T-helper 1 cell (primary cell): ENCODE measurements around the gene NEUROG1.
"Not testable (repeated sequence)": the region's sequence is repeated elsewhere in the genome, so short reads cannot be mapped to it uniquely, and the experiment has no call there.

Experiments
- DNase-seq, 5 donors: peaks; one replicate each; pipeline ENCODE4 v3.0.0-alpha.2; 2012 to 2020

NEUROG1 gene

DNA sequence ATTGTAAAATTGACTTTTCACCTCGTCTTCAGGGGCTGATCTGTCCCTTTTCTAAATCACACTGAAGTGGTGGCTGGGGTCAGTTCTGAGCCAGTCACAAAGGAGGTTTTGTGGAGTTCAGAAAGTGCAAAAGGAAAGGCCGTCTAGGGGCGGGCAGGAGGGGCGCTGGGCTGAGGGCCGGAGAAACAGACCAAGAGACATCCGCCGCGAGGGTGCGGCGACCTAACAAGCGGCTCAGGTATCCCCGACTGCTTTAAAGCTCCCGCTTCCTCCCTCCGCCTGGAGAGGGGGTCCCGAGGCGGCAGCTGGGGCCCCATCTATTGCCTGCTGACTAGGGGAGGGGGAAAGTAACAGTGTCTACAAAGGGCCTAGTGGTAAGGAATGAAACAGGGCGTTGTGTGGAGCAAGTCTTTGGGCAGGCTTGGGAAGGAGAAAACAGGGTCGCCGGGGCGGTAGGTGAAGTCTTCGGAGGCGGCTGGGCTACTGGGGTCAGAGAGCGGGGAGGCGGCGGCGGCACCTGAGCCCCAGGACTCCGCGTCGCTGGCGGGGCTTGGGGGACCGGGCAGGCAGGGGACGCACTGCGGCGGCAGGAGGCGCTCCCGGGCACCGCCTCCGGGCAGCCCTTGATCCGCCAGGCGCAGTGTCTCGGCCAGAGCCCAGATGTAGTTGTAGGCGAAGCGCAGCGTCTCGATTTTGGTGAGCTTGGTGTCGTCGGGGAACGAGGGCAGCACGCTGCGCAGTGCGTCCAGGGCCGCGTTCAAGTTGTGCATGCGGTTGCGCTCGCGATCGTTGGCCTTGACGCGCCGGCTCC lies 950 bp downstream of the NEUROG1 start:
- DNase-seq = no peak

DNA sequence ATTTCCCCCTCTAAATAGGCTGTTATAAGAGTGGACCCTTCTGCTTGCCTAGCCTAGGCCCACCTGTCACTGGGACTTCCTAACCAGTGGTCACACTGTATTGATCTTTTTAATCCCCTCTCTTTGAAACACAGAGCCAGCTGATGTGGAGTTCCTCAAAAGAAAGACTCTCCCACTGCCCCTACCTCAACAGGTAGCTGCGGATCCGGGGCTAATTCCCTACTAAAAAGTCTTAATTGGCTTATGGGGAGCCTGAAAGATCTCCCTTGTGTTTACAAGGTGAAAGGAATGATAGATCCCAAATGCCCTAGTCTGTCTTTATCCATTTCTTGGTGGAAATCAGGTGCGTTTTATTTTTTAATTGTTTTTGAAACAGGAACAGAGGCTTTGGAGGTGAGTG lies 2.0 kb downstream of the NEUROG1 start:
- DNase-seq = no peak

DNA sequence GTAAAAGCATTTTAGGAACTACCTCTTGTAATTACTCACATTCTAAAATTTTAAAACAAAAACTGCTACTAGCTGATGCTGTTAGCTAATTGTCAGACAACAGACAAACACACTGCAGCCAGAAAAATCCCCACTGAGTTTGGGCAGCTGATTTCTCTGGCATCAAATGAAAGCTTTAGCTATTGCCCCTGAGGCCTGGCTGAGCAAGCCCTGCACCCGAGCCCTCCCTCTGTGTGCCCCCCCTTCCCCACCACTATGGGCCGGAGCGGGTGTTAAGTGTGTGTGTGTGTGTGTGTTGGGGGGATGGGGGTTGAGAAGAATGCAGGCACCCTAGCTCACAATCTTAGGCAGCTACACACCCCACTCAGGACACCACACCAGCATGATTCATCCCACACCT lies 2.4 kb downstream of the NEUROG1 start:
- no peak for DNase-seq

DNA sequence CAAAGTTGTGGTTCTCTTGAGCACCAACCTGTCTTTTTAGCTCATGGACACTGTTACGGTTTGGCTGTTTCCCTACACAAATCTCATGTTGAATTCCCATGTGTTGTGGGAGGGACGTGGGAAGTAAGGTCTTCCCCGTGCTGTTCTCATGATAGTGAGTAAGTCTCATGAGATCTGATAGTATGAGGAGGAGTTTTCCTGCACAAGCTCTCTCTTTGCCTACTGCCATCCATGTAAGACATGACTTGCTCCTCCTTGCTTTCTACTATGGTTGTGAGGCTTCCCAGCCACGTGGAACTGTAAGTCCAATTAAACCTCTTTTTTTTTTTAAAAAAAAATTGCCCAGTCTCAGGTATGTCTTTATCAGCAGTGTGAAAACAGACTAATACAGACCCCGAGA lies 6.2 kb downstream of the NEUROG1 start:
- not testable (repeated sequence) for DNase-seq

DNA sequence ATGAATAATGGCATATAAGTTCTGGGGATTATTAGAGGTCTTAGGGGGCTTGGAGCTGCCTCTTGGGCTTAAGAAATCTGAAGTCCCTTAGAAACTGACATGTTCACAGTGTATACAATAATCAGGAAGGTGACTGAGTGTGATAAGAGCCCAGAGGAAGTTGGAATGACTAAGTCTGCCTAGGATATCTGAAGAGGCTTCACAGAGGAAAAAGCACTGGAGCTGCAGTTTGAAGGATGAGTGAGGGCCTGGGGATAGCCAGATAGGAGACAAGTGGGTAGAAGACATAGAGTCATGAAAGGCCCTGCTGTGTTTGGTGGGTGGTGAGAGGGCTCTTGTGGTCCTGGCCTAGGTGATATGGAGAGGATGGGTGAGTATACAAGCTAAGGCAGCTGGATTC lies 8.8 kb downstream of the NEUROG1 start:
- DNase-seq = no peak

DNA sequence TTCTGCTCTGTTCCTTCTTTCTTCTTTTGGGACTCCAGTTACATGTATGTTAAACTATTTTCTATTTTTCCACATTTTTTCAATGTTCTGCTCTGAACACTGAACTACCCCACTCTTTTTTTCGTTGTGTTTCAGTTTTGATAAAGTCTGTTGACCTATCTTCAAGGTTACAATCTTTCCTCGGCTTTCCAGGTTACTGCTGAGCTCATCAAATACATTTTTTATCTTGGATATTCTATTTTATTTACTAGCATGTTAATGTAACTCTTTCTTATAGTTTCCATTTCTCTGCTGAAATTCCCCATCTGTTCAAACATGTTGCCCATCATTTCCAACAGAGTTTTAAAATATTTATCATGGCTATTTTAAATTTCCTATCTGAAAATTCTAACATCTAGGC lies 13.8 kb downstream of the NEUROG1 start:
- no peak for DNase-seq

DNA sequence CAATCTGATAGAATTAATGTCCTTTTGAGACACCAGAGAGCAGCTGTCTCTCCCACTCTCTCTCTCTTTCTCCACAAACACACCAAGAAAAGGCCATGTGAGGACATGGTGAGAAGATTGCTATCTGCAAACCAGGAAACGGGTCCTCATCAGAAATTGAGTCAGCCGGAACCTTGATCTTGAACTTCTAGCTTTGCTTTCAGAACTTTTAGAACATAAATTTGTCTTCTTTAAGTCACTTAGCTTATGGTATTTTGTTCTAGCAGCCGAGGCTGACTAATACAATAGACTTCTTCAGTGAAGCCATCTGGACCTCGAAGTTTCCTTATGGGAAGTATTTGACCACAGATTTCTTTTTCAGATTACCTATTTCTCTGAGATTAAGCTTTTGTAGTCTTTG lies 18.1 kb downstream of the NEUROG1 start:
- DNase-seq = no peak

DNA sequence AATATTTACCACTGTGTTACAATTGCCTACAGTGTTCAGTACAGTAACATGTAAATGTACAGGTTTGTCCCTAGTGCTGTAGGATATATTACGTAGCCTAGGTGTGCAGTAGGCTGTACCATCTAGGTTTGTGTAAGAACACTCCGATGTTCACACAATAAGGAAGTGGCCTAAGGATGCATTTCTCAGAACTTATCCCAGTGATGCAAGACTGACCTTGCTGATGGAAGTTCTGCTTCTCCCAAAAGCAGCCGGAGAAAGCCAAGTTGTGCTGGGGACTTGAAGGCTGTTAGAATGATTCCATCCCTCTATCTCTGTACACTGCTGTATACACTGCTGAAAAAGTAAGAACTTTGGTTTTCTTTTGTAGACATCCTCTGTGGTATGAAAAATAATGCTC lies 21.6 kb downstream of the NEUROG1 start:
- no peak for DNase-seq

DNA sequence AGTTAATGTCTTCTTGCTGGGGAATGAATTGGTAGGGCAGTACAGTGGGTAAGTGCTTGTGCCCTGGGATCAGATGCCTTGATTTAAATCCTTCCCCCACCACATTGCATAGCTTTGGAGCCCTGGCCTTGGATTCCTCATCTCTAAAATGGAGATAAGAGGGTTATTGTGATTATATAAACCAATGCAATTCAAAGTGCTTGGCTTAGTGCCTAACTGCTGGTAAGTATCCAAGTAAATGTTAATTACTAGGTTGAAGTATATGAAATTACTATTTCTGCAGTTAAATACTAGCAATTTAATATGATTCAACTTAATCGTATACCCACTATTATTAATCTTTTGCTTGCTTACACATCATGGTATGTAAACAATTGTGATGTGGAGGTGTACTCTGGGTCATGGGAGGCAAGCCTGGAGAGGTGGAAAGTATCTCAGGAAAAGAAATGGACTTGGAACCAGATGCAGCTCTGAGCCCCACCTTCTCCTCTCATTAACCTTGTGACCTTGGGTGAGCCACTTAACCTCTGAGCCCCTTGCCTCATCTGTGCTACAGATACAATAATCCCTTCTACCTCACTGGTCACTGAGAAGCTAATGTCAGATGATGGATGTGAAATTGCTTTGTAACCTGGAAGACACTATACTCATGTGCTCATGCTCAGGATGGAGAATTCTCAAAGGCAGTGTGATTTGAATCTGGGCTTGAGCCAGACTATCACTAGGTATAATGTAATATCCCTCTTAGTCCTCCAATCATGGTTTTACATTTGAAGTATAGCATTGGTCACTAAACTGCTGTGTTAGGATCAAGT lies 23.8 kb downstream of the NEUROG1 start:
- DNase-seq = no peak

DNA sequence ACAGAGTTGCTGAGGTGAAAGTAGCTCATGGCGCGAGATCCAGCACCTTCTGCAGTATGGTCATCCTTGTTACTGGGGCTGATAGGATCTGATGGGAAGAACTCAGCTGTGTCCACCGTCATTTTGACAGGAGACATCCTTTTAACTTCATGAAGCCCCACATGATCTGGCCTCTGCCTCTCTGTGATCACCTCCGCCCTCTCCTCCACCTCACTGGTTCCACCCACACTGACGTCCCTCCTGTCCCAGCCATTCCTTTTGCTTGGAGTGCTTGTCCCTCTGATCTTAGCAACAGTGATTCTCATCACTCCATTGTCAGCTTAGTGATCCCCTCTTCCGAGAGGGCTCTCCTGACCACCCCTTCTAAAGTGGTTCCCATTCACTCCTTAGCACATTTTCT lies 25.8 kb downstream of the NEUROG1 start:
- DNase-seq = no peak

DNA sequence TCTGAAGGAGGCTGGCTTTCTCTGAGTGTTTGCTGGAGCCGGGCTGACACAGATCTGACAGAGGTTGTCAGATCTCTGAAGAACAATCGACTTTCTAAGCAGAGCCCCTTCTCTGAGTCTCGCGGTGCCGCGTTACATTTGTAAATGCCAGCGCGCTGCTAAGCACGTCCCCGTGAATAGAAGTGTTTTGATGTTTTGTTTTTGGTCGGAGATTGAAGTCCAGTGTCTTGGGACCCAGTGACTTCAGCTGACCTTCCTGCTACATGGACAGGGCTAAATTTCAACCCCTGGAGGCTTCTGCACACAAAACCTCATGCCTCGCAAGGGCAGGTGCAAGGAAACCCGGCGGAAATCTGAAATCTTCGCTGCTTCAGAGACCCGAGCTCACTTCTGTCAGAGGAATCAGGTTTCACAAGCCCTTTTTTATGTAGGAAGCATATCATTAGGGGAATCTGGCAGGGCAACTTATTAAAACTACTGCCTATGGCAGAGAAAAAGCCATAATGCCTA lies 27.2 kb downstream of the NEUROG1 start:
- no peak for DNase-seq

DNA sequence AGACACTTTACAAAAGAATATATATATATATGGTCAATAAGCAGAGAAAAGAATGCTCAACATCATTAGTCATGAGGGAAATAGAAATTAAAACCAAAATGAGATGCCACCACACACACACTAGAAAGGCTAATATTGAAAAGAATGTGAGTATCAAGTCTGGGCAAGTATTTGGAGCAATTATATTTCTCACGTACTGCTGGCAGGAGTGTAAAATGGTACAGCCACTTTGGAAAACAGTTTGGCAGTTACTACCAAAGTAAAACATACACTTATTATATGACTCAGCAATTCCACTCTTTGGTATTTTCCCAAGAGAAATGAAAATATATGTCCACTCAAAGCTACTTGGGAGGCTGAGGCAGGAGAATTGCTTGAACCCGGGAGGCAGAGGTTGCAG lies 29.8 kb downstream of the NEUROG1 start:
- no peak for DNase-seq

DNA sequence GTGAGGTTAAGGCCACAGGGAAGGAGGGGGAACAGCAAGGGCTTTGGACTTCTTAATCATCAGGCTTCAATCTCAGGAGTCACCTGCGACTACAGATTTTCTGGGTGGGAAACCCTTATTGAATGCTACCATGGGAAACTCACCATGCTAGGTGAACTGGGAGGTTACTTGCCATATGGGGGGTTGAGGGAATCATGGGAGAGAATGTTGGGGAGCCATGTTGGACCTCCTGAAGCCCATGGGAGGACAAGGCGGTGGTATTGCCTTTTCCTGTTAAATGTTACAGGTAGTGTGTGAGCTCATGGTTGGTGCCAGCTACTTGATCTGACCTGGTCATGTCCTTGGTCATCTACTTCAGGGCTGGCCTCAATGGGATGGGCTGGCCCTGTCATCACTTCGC lies 31.4 kb downstream of the NEUROG1 start:
- no peak for DNase-seq

DNA sequence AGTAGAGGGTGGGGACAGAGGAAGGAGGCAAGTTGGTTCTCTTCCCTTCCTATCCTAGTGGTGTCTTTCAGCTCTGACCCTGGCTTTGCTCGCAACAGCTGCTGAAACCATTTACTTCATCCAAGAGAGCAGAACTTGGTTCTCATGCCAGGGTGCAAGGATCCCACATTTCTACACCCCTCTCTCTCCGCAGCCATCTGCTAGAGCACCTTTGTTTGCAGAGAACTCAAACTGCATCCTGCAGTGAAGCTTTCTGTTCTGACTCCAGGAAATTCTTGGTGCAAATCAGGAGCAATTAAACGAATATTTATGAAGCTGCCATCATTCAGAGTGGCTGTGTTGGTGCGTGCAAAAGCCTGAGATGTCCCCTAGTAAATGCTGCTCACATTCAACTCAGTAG lies 31.9 kb downstream of the NEUROG1 start:
- no peak for DNase-seq

DNA sequence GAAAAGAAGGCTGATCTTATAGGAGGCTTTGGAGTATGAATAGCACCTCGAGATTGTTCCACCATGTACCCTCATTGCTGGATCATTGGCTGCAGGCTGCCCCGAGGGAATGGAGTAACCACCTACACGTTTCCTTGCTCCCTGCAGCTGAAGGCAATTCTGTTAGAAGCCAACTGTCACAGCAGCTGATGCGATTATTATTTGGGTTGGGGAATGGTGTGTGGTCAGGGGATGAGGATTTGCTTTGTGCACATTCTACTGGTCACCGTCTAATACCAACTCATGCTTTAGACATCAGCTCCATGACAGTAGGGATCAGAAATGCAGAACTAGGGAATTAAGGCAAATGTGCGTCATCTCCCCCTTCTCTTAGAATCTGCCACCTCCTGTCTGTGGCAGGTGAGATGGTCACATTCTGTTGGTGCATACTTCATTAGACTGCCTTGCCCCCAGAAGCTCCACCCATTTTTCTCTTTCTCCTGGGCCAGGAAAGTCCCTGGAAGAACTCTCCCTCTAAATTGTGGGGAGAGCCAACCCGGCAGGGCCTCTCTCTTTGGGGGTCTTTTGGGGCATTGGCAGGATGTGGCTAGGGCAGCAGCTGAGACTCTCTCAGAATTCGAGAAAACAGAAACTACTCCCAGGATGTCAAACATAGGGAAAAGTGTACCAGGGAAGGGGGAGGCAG lies 32.8 kb downstream of the NEUROG1 start:
- no peak for DNase-seq

DNA sequence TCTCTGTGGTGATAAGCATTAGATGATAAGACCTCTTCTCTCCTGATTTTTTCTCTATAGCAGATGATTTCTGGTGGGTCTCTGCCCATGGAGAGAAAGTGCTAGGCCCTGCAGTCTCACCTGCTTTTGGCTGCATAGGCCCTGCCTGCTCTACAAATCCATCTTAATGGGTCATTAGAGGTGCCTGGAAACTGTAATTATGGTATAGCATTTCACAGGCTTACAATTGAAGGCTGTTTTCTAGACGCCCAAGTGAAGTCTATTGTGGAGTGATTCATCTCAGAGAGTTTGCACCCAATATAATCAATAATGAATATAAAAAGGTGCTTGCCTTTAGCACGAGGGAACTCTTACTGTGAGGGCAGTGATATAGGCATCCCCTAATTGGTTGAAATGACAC lies 33.8 kb downstream of the NEUROG1 start:
- DNase-seq = no peak

DNA sequence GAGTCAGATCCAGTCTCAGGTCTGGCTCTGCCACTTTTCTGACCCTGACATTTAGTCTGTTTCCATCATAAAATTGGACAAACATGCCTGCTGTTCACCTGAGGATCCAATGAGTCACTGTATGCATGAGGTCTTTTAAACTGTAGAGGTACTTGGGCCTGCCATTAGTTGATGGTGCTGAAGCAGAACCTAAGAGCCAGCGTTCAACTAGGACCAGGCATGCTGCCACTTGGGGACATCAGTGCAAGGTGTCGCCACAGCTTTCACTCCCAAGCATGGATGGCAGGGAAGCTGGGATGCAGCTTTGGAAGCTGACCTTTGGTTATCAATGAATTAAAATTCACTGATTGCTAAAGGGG lies 37.1 kb downstream of the NEUROG1 start:
- no peak for DNase-seq

DNA sequence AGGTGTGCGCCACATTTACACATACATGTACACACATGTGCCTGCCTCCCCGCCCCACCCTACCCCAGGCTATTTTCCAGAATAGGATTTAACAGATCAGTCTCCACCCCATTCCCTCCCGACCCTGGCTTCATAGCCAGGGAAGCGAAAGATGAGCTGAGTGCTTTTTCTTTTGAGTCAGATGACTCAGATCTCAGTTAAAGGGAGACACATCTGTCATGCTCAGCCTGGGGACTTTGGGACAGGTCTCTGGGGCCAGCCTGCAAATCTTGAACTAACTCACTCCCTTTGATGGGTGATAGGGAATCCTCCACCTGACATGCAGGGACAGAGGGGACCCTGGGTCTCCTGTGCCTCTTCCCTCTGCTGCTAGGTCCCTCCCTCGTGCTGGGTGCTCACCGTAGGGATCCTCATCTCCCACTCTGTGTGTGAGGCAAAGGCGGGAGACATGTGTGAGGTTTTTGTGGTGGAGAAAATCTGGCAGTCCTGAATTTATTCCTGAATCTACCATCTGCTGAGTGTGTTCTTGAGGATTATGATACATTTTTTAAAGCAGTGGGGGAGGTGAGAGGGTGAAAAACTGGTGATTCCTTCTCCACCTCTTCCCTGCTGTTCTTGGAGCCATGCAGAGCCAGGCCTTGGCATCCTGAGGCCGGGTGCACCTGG lies 37.7 kb downstream of the NEUROG1 start:
- no peak for DNase-seq

DNA sequence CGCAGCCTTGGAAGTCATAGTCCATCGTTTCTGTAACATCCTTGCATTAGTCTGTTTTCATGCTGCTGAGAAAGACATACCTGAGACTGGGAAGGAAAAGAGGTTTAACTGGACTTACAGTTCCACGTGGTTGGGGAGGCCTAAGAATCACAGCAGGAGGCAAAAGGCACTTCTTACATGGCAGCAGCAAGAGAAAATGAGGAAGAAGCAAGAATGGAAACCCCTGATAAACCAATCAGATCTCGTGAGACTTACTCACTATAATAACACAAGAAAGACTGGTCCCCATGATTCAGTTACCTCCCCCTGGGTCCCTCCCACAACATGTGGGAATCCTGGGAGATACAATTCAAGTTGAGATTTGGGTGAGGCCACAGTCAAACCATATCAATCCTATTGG lies 40.2 kb downstream of the NEUROG1 start:
- not testable (repeated sequence) for DNase-seq

DNA sequence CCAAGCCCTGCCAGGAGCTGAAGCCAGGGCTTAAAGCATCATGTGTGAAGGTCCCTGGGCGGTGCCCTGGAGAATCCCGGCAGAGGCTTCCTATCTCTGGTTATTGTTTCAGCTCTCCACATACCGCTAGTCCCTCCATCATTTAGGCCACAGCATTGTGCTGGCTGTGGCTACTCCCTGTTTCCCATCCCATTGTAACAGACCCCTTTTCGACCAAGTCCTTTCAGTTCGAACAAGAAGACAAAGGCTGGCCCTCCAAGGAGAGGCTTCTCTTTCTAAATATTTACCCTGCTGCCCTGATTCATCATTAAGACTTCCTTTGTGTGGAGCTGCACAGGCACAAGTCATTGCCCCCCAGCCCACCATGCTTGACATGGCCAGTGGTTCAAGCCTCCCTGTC lies 41.6 kb downstream of the NEUROG1 start:
- DNase-seq = no peak

DNA sequence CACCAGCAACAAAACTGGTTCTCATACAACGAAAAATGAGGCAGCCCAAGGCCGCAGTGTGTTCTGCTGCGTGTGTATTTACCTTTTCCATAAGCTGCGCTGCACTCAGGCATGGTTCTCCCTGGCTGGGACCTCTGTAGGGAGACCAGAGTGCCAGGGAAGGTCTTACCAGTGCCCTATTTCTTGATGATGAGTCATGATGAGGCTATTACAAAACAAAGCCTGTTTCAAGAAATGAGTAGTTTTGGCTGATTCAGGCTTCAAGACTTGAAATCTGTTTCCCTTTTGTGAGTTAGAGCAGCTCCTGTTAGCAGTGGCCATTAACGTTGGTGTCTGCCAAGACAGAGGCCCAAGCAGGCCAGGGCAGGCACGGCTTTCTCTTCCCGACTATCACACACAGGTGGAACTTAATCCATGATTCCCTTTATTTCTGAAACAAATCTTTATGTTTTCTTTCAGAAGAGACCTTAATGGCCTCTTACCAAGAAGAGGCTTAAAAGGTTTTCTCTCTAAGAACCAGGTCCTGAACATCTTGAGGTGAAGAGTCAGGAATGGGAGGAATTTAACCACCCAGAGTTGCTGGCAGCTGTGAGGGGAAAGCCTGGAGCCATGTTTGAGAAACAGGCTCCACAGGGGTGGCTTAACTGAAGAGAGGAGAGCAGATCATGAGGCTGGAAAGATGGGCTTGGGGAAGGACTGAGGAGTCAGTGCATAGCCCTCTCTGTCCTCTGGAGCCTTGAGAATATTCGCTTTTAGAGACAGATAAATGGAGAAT lies 42.2 kb downstream of the NEUROG1 start:
- DNase-seq = peak in 1 of 5 donors; percentile 29

DNA sequence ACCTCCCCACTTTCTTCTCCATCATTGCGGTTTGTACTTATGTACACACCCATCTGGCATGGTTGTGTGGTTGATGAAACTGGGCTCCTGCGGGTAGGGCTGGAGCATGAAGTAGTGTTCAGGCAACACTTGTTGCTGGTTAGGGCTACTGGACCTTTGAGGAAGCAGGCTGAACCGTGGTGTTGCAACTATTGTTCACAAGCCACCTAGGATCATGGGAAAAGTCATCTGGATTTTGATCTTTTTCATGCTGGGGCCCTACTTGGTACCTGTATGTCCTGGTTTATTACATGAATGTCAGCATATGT lies 43.5 kb downstream of the NEUROG1 start:
- no peak for DNase-seq
